ENCODE data around the gene DIPK1B.

DIPK1B gene

DNA sequence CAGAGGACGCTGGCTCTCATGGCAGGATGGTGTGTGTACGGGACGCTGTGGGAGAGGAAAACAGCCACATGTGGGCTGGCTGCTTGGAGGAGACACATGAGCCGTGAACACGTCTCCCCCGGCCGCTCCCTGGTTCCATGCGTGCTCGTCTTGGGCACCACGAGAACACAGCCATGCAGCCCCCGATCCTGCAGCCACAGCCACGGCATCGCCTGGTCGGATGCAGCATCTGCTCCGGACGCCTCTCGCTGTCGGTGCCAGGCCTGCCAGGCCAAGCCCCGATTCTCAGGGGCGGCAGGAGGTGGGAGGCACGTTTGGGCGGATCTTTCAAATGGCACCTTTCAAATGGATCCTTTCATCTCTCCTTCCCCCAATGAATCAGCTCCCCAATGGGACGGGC lies 27.1 kb downstream of the DIPK1B start:
- DNase-seq (ENCODE audit: low read depth in 2 of 2), result no peak

DNA sequence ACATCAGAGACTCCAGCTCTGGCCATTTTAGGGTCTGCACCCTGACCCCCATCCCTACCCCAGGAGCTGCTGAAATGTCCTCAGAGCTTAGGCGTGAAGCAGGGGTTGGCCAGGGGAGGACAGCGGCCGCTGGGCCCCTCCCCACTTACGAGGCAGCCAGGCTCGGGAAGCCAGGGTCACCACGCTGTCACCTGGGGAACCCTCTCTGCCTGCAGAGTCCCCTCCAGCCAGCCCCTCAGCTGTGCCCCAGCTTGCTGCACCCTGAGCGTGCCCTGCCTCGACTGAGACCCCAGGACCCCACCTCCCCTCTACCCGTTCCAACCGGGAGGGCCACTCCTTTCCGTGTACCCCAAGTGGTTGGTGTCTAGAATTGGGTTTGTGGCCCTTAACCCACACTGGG lies 27.7 kb downstream of the DIPK1B start:
- no peak for DNase-seq (ENCODE audit: low read depth in 2 of 2)

DNA sequence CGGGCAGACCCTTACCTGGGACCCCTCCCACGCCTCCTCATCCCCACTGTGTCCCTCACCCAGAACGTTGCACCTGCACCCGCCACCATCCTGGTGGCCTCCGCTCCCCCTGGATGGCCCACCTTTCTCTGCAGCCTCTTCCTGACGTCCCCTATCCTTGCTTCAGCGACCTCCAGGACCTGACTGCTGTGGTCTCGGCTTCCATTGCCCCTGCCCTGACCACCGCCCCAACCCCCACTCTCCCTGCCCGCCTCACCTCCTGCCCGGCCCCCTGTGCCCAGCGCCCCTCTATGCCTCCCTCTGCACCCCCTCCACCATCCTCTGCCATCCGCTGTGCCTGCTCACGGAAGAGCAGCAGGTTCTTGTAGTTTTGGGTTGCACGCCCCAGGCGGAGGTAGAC lies 28.1 kb downstream of the DIPK1B start:
- no peak for DNase-seq (ENCODE audit: low read depth in 2 of 2)

DNA sequence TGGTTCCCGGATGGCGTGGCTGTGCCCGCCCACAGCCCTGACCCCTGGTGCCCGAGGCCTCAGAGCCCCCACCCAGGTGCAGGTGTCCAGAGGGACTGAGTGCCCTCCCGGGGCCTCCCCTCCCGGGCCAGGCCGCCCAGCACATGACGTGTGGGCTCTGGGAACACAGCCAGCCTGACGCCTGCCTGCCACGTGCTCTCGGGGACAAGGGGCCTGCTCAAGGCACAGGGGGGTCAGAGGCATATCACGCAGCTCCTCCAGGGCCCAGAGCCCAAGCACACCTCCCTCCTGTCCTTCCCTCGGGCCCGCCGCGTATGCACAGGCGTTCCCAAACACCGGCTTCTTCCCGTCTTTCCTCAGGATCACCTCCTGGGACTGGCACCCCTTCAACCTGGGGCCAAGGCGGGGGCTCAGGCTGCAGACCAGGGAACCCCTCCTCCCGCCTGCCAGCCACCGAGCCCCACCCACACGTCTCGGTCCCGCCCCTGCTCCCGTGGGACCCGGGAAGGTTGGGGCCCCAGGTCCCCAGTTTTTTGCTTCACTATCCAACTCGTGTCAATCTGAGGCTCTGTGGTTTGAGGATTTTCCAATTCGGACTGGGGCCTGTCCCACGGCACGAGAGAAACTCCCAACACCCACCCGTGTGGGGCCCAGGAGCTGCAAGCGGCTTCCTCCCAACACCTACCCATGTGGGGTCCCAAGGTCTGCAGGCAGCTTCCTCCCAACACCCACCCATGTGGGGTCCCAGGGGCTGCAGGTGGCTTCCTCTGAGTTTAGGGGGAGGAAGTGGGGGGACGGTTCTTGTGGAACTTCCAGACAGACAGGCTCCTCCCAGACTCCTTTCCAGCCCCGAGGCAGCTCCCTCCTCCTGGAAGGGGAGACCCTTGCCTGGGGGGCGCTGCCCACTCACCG lies 28.9 kb downstream of the DIPK1B start:
- no peak for DNase-seq (ENCODE audit: low read depth in 2 of 2)

DNA sequence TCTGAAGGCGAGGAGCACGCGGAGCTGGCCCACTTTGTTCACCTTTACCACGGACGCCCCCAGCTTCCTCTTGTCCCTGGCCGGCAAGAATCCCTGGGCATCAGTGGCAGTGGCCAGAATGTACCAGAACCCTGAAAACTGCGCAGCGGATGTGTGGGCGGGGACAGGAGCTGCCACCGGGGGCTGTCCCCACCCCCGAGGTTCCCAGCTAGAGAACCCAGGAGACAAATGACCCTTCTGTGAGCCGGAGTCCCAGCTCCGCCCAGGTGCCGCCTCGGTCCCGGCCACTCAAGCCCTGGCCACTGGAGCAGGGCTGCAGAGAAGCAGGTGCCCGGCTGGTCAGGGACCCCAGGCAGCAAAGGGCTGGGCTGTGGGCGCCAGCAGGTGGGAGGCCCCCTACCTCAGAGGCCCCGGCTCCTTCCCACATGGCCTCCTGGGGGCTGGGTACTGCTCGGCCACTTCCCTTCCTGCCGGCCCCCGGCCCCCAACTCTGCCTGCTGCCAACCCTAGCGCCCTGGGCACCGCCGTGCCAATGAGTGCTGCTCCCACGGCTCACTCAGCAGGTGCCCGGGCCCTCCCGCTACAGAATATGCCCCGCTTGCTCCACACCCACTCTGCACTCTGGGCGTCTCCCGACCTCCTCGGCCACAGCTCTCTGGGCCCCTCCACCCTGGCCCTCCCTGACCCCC lies 29.7 kb downstream of the DIPK1B start:
- no peak for DNase-seq (ENCODE audit: low read depth in 2 of 2)

DNA sequence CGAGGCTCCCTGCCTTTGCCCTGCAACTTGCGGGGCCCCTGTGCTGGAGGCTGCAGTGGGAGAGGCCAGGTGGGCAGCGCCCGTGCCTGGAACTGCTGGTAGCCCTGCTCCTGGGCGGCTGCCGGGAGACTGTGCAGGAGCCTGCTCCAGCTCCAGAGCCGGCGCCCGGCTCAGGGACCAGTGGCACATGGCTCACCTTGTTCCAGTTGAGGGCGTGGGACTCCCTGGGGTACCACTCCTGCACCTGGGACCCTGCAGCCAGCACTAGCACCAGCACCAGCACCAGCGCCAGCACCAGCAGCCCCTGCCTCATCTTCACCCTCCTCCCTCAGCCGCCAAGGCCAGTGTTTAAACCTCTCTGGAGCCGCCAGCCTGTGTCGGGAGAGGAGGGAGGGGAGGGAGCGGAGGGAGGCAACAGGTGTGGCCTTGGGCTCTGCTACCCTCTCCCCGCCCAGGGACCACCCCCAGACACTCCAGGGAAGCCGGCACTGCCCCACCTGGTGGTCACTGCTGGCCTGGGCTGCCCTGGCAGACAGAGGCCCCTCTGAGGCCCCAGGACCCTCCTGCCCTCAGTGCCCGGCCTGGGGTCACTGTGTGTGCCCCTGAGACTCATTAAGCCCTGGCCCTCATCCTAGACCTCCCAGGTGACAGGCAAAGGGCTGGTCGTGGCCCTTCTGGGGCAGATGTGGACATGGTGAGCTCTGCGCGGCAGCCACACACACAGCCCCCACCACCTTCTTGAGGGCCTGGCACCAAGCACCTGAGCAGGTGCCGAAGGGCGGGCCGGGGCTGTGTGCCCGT lies 30.4 kb downstream of the DIPK1B start, which contains the start of gene LCN10:
Gene LCN10, minus strand, starts transcription at position 350 of the 801 bp plus-strand sequence. Its CDS starts 37 bp downstream, at position 313.
- no peak for DNase-seq (ENCODE audit: low read depth in 2 of 2)

DNA sequence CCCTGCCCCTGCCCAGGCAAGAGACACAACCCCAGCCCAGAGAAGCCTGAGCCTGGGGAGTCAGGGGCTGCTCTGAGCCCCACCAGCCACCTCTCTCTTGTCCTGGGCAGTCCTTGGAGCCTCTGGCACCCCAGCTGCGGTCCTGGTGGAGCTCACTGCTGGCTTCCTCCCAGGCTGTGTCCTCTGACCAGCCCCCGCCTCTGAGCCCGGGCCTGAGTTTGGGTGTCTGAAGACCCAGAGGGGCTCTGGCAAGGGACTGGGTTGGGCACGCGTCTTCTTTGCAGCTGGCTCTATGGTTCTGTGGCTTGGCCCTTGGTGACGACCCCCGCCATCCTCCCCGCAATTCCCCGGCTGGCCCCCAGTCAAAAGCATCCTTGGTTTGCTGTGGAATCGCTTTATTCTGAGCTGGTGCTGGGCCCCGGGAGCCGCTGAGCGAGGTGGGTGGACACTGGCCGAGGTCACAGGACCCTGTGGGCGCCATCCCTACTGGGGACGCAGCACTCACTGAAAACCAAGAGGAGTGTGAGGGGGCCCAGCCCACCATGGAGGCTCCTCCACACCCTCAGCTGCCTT lies 31.4 kb downstream of the DIPK1B start:
- DNase-seq (ENCODE audit: low read depth in 2 of 2), result no peak

DNA sequence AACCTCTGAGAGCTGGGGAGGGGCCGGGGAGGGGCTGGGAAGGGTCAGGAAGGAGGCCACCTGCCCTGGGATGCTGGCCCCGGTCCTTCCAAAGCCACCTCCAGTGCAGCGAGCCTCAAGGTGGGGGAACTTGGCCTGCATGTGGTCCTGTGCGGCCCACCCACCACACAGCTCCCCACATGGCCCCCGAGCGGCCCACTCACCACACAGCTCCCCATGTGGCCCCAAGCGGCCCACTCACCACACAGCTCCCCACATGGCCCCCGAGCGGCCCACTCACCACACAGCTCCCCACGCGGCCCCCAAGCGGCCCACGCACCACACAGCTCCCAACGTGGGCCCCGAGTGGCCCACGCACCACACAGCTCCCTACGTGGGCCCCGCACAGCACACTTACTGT lies 32.4 kb downstream of the DIPK1B start:
- DNase-seq (ENCODE audit: low read depth in 2 of 2), result no peak

DNA sequence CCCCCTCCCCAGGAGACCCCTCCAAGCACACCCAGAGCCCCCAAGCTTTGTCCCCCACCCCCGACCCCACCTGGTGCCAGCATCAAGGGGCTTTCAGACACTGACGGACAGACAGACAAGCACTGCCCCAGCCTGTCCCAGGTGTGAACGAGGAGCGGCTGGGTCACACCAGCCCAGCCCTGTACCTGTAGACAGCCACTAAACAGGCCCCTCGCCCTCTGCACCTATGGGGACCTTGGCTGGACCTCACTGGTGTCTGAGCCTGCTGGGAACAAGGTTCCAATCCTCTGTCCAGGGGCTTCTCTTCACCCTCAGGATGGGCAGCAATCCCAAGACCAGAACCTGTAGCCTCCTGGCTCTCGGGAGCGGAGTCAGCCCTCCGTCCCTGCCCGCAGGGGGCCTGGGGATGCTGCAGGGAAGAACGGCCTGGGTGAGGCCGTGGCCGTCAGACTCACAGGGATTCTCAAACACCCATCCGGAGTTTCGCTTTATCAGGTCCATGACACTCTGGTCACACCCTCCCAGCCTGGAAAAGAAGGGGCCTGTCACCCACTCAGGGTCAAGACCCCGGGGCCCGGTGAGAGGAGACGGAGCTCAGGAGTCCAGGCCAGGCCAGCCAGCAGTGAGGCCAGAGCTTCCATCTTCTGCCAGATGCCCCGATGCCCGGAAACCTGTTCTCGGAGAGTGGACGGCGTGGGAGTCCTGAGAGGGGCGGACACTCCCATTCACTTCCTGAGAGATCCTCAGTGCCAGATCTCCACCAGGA lies 33.2 kb downstream of the DIPK1B start:
- DNase-seq (ENCODE audit: low read depth in 2 of 2), result no peak

DNA sequence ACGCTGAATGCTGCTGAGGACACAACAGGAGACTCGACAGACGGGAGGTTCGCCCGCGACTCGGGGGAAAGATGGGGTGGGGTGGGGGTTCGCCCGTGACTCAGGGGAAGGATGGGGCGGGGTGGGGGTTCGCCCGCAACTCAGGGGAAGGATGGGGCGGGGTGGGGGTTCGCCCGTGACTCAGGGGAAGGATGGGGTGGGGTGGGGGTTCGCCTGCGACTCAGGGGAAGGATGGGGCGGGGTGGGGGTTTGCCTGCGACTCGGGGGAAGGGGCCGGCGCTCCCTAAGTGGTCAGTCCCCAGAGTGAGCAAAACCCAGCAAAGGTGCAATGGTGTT lies 33.8 kb downstream of the DIPK1B start:
- DNase-seq (ENCODE audit: low read depth in 2 of 2), result no peak

DNA sequence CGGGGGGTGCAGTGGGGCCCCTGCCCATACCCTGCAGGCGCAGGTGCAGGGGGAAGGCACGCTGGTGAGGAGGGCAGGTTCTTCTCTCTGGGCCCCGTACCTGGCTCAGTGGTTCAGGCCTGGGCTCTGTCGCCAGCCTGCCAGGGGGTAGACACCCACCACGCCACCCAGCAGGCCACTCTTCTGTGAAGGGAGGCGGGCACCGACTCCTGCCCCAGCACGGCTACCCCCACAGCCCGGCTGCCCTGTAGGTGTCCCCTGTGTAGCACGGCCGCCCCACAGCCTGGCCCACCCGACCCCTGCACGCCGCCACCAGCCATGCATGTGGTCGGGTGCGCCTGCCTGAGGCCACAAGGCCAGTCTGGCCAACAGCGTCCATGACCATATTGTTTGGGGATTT lies 34.2 kb downstream of the DIPK1B start:
- no peak for DNase-seq (ENCODE audit: low read depth in 2 of 2)

DNA sequence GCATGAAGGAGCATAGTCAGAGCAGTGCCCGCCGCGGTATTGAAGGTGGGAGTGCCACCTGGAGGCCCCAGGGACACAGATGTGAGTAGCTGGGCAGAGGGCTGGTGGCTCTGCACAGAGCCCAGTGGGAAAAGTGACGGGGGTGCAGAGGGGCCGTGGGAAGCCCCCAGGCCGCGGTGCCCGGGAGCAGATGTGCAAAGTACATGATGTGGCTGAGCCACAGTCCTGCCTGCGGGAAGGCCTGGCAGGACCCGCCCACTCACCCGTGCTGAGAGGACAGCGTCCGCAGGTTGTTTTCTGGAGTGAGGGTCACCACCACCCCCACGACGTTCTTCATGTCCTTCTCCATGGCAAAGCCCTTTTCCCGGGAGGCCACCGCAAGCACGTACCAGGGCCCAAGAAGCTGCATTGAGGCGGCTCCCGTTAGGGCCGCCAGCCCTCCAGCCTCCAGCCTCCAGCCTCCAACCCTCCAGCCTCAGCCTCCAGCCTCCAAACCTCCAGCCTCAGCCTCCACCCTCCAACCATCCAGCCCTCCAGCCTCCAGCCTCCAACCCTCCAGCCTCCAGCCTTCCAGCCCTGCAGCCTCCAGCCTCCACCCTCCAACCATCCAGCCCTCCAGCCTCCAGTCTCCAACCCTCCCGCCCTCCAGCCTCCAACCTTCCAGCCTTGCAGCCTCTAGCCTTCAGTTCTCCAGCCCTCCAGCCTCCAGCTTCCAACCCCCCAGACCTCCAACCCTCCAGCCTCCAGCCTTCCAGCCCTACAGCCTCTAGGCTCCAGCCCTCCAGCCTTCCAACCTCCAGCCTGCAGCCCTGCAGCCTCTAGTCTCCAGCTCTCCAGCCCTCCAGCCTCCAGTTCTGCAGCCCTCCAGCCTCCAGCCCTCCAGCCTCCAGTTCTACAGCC lies 35.0 kb downstream of the DIPK1B start:
- DNase-seq (ENCODE audit: low read depth in 2 of 2), result no peak

DNA sequence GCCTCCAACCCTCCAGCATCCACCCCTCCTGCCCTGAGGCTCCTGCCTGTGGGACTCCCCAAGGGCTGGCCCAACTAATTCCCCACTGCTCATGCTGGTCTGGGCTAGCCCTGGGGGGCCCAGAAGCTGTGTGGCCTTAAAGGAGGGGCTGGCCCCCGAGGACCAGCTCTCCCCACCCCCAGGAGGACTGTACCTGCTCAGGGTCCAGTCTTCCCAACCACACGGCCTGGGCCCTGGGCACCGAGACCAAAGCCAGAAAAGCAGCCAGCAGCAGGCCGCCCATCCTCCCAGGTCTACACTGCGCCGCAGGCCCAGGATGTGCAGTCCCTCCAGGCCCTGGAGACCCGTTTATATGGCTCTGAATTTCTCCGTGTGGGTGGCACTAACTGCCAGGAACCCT lies 35.8 kb downstream of the DIPK1B start, which contains the start of gene LCN6:
Gene LCN6, minus strand, starts transcription at position 325 of the 400 bp plus-strand sequence. Its CDS starts 42 bp downstream, at position 283.
- no peak for DNase-seq (ENCODE audit: low read depth in 2 of 2)

DNA sequence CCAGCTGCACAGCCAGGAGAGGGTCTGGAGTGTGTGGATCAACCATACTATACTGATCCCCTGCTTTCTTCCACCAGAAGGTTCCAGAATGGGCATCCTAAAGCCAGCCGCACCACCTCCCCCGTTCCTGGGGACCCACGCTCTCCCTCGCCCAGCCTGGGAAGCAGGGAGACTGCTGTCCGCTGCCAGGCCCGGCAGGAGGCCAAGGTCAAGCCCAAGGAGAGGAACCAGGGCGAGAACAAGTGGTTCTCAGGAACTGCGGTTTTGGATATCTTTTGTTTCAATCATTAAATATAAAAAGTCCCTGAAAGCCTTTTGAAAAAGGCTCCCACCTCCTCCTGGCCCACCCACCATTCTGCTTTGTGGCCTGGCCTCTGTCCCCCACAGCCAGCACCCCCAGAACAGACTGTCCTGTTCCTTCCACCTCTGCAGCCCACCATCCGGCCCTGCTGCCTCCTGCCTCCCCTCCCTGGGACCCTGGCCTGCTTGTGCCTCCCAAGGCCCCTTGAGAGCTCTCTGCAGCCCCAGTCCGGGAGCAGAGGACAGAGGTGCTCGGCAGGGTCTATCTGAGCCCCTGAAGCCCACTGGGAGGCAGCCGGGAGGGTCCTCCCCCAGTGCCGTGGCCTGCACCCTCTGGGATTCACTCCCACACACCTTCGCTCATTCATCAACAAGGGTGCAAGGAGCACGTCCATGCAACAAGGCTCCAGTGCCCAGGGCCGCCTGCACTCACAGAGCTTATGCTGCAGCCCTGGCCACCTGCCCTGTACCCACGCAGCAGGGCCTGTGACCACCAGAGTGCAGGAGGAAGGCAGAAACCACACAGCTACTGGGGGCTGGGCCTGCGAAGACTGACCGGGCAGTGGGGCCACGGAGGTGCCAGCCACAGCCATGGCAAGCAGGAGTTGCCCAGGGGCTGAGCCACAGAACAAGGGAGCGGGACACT lies 36.6 kb downstream of the DIPK1B start:
- no peak for DNase-seq (ENCODE audit: low read depth in 2 of 2)

DNA sequence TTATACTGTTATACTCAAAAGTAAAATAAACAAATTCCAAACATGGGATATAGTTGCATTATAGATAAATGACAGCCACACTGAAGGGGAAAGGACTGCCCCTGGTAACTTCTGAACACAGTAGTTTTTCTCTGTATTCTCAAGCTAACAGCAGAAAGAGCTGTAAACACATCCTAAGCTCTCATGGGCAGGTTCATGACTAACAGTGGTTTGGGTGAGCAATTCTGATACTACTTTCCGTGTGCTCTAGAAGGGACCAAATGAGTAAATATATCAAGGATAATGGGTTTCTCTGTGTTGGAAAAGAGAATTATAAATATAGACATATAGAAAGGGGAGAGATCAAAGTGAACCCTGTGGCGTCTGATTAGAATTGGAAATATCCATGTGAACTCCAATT lies 38.2 kb downstream of the DIPK1B start:
- DNase-seq (ENCODE audit: low read depth in 2 of 2), result no peak

DNA sequence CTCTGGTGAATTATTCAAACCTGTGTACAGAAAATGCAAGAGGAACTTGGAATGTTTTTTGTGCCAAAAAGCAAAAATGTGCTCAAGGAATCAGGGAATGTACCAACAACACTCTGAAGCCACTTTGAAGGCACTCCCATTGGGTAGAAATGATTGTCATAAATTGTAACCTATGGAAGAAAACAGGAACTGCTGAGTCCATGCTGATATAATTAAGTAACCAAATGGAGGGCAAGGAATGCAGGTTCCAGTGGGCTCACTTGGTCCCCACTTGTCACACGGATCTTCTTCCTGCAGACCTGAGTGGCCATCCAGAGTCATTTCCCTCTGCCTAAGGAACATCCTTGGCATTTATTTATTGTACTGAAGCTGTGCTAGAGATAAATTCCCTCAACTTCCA lies 38.9 kb downstream of the DIPK1B start:
- DNase-seq (ENCODE audit: low read depth in 2 of 2), result no peak

DNA sequence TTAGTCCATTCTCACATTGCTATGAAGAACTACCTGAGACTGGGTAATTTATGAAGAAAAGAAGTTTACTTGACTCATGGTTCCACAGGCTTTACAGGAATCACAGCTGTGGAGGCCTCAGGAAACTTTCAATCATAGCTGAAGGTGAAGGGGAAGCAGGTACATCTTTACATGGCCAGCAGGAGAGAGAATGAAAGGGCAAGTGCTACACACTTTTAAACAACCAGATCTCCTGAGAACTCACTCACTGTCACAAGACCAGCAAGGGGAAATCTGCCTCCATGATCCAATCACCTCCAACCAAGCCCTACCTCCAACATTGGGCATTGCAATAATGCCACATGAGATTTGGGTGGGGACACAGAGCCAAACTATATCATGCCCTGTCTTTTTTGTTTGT lies 39.4 kb downstream of the DIPK1B start:
- no peak for DNase-seq (ENCODE audit: low read depth in 2 of 2)

DNA sequence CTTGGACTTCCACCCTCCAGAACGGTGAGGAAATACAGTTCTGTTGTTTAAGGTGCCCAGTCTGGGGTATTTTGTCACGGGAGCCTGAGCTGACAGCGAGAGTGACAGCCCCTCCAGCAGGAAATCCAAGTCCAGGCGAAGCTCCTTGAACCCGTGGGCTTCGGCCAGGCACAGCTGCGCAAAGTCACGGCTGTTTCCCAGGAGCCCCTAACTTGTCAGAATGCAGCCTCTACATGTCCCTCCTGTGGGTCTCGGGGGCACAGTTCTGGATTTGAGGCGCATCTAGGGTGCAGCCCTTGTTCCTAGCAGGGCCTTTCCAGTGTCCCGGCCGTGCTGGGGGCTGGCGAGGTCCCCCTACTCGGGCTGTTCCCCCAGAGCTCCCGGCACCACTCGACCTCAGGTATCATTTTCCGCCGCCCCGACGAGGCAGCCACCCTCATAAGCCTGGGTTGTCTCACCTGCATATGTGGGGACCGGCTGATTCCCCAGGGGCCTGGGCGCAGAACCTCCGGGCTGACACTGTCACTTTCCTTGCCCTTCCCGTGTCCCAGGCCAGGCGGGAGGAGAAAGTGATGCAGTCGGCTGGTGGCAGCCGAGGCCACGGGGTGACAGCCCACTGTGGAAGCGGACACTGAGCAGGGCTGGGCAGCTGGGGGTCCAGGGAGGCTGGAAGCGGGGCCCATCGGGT lies 41.1 kb downstream of the DIPK1B start:
- no peak for DNase-seq (ENCODE audit: low read depth in 2 of 2)
